Ammon's horn (tissue), 1 donor: ENCODE data around the gene GALNT9.
"Not testable (repeated sequence)": the region's sequence is repeated elsewhere in the genome, so short reads cannot be mapped to it uniquely, and the experiment has no call there.

ENCODE experiments used
- DNase-seq: peaks from one replicate; pipeline ENCODE4 v3.0.0-alpha.2; 2016; ENCODE audit warnings: low spot score

The GALNT9 gene

DNA sequence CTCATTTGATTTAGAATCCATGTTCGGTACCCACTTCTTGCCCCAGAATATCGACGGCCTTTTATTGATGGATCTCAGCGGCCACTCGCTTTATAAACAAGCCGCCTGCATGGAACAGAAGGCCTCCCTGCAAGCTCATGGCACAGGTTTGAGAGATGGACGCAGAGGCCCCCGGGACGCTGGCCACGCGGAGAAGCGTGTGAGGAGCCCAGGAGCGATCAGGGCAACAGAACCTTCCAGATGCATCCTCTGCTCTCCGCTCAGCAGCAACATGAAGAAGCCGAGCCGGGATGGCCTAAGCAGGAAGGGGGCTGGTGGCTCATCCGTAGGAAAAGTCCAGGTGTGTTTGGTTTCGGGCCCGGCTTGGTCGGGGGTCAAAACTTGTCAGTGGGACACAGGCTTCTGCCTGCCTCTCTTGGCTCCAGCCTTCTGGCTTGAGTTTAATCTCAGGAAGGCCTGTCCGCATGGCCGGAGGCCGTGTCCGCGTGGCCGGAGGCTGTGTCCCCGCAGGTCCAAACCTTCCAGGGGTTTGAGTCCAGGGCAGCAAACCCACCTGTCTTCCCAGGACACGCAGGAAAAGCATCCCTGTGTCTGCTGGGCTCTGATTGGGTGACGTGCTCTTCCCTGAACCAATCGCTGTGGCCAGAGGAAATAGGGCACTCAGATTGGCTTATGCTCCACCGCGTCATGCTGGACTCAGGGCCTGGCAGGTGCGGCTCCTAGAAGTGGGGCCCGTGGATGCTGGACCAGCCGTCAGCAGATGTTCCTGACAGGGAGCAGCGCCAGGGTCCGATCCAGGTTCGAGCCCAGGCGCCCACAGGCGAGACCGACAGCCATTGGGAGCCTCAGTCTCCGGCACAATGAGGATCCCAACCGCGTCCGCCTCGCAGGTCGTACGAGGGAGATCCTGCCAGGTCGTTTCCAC lies 65.0 kb downstream of the GALNT9 start:
- no peak for DNase-seq

DNA sequence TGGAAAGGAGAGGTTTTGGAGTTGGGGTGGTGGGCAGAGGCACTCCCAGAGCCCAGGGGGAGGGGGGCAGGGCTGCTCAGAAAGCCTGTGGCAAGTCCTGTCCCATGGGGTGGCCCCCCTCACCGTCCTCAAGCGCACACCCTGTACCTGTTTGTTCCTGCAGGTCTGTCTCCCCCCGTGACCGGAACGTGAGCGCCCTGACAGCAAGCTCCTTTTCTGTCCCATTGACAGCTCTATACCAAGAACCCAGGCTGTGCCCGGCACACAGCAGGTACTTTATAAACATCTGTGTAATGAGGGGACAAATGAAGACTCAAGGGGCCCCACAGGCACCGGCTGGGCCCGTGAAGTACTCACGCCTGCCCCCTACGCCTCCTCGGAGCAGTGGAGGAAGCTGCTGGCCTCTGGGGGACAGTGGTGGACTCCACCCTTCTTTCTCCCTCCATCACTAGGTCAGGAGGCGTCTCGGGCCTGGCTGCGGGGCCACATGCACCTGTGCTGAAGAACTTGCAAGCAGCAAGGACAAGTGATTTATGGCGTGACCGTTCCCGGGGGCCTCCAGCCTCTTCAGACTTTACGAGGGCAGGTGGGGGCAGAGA lies 65.8 kb downstream of the GALNT9 start:
- DNase-seq, result no peak

DNA sequence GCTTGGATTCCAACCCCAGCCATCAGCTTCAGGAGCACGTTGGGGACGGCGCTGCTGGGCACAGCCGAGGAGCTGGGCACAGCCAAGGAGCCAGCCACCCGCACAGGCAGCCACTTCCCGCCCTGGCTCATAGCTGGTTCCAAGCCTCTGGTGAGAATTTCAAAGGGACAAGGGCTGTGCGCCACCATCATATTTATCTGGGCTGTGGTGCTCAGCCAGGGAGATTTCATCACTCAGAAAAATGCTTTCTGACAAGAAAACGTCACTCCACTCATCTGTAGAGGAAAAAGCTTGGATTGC lies 66.4 kb downstream of the GALNT9 start:
- no peak for DNase-seq

DNA sequence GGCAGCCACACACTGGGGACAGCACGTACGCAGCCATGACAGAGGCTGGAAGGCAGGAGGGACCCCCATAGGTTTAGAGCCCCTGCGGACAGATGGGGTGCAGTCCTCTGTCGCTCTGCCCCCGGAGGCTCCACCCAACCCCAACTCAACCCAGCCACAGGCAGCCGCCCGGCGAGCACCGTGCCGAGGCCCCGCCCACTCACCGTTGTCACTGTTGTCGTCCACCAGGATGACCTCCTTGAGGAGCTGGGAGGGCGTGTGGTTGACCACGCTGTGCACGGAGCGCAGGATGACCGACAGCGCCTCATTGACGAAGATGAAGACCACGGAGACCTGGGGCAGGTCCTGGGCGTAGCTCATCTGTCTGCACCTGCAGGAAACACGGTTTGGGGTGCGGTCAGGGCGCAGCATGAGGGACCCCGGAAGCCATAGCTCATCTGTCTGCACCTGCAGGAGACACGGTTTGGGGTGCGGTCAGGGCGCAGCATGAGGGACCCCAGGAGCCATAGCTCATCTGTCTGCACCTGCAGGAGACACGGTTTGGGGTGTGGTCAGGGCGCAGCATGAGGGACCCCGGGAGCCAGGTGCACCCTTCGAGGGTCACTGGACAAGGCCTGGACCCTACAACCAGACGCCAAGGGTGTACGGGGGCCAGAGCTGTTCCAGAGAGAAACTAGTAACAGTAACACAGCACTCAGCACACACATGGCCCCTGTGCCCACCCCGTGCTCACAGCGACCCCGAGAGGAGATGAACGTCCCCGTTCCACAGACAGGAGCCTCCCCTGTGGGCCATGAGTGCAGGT lies 66.9 kb downstream of the GALNT9 start:
- DNase-seq, result no peak

DNA sequence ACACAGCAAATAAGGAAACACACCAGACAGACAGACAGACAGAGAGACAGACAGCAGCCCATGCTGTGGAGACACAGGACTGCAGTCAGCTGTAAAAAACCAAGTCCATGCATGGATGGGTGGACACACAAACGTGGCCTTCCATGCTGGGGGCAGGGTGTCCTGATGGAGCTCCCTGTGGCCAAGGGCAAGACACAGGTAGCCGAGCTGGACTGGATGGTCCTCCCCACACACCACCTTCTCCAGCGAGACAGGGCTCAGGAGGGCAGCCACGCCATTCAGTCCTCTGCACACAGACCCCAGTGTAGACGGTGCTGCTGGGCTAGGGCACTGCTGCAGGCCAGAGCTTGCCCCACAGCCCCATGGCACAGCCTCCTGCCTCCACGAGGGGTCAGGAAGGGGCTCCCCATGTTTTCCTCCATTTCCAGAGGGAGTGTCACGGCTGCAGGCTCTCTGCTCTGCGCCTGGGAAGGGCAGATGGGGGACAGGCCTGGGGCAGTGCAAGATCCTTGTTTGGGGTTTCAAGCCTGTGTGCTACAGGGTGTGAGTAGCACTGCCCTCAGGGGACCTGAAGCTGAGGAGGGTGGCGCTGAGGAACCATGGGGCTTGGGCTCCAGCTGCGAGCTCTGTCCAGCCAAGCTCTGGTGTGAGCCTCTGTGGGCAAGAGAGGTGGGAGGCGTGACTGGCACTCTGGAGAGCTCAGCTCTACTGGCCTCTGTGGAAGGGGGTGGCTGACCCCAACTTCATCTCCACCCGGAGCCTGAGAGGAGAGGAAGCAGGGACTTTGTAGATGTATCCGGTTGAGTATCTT lies 67.9 kb downstream of the GALNT9 start:
- DNase-seq, result no peak

DNA sequence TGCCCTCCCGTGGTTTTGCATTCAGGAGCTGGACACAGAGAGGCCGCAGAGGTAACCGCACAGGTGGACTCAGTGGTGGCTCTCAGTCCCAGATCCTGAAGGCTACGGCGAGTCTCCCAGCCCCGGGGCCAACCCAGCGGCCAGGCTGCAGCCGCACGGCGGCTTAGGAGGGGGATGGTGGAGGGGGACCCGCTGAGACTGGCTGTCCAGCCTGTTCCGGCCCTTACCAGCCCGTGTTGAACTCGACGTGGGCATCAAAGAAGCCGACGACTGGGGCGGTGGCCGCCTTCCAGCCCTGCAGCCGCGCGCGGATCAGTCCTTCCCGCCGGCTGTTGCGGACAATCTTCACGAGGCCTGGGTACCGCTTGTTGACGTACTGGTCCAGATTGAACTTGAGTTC lies 68.7 kb downstream of the GALNT9 start:
- DNase-seq, result no peak

DNA sequence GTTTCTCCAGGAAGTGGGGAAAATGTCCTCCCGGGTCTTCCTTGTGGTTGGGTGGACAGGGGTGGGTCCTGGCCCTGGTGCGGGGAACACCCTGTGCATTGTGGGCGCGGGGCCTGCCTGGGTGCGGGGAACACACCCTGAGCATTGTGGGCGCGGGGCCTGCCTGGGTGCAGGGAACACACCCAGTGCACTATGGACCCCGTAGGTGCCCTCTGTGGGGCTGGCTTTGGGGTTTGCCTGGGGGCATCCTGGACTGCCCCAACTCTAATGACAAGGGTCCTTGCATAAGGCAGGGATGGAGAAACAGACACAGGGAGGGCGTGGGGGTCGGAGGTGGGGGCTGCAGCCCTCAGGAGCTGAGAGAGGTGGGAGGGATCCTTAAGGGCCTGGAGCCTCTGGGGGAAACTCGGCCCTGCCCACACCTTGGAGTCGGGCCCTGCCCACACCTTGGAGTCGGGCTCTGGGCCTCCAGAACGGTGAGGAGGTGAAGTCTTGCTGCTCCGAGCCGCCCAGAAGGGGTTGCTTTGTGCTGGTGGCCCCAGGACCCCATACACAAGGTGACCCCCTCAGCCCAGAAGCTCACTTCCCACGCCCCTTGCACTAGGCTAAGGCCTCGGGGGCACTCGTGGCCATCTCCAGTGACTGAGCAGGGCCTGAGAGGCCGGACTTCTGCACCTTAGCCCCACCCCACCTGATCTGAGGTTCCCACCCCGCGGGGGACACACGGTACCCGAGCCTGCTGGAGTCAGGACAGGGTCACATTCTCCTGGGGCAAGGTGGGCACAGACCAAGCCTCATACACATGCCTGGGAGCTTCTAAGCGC lies 69.3 kb downstream of the GALNT9 start:
- no peak for DNase-seq

DNA sequence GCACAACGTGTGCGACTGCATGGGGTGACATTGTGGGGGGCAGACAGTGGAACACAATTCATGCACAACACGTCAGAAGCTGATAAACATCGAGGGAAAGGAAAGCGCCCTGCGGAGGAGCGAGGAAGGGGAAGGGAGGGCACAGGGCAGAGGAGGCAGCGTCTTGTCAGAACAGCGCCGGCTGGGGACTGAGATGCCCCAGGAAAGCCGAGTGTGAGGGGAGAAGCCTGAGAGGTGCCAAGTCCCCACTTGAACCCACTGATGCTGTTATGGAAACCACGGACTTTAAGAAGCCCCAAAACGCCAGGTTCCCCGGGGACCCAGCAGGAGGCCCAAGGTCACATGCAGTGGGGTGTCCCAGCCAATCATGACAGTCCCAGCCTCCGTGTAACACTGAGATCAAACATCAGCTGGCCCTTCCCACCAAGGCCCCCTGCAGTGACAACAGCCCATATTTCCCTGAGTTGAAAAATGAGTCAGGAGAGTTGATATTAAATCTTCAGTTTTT lies 70.0 kb downstream of the GALNT9 start:
- no peak for DNase-seq

DNA sequence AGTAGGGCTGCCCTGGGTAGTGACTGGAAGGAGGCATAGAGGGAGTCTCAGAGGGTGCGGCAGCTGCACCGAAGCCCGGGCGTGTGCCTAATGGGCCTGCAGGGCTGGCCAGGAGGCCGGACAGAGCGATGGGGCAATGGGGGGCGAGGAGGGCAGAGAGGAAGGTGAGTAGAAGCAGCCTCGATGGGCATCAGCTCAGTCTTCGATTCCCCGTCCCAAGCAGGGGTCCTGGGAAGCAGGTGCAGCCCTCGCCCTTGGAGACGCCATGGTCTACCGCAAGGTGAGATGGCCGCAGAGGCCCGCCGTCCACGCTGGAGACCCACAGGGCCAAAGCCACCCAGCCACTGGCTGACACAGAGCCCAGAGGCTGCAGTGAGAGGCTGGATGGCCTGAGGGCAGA lies 70.8 kb downstream of the GALNT9 start:
- no peak for DNase-seq

DNA sequence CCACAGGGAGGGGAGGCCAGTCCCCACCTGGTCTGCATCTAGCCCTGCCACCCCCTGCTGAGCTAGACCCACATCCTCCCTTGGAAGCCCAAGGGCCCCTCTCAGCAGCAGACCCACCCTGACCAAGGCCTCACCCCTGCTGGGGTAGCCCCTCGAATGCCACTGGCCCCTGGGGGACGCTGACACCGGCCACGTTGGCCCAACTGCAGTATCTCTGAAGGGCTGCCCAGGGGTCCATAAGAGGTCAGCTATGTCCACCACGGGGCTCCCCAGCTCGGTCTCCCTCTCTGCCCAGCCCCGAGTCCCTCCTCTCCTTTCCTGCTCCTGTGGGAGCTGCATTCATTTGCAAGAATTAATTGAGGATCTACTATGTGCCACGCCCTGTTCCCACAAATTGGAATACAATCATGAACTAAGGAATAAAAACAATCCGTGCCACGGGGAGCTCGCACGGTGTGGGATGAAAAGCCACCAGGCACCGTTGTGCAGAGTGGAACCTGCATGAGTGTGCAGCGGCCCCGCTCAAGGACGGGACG lies 71.4 kb downstream of the GALNT9 start:
- DNase-seq, result no peak

DNA sequence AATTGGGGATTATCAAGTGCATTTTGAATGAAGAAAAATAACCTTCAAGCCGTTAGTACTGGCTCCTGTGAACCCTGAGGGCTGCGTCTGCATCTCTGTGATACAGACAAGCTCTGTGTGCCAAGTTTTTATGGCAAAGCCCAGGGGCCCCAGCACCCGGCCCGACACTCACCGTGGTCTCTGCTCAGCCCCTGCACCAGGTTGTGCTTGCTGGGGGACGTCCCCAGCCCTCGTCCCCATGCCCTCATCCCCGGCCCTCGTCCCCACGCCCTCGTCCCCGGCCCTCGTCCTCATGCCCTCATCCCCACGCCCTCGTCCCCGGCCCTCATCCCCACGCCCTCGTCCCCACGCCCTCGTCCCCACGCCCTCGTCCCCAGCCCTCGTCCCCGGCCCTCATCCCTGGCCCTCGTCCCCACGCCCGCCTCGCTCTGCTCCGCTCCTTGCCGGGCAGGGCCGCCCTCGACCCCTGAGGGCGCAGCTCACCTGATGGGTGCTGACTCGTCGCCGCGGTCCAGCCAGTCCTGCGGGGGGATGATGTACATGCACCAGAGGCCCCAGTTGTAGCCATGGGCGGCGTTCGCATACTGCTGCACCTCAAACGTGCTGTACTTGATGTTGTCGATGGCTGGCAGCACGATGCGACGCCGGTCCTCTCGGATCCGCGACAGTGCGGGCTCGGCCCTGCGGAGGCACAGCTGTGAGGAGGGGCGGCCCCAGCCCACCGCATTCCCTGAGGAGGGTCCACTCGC lies 72.0 kb downstream of the GALNT9 start:
- no peak for DNase-seq

DNA sequence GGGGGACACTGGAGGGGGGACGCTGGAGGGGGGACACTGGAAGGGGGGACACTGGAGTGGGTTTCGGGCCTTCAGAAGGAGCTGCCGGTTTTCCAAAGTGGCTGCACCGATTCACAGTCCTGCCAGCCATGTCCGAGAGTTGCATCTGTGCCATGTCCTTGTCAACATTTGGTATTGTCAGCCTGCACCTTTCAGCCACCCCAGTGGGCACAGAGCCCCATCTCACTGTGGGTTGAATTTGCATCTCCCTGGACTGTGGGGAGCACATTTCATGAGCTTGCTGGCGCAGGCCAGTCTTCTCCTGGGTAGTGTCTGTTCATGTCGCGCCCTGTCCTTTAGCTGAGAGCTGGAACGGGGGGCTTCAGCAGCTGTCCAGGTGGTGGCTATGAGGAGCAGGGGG lies 72.7 kb downstream of the GALNT9 start:
- DNase-seq, result no peak

DNA sequence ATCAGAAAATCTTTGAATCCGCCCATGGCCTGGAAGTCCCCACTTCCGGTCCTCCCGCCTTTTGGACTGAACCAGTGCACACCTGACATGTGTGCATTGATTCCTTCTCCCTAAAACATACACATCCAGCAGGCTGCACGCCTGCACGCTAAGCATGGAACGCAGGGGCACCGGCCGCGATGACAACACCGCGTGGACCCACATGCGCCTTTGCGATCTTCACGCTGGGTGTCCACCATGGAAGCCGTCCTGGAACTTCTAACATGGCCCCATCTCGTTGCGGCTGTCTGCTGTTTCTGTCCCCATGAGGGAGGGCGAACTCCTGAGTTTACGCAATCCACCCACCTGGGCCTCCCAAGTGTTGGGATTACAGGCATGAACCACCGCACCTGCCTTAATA lies 73.7 kb downstream of the GALNT9 start:
- DNase-seq, result no peak

DNA sequence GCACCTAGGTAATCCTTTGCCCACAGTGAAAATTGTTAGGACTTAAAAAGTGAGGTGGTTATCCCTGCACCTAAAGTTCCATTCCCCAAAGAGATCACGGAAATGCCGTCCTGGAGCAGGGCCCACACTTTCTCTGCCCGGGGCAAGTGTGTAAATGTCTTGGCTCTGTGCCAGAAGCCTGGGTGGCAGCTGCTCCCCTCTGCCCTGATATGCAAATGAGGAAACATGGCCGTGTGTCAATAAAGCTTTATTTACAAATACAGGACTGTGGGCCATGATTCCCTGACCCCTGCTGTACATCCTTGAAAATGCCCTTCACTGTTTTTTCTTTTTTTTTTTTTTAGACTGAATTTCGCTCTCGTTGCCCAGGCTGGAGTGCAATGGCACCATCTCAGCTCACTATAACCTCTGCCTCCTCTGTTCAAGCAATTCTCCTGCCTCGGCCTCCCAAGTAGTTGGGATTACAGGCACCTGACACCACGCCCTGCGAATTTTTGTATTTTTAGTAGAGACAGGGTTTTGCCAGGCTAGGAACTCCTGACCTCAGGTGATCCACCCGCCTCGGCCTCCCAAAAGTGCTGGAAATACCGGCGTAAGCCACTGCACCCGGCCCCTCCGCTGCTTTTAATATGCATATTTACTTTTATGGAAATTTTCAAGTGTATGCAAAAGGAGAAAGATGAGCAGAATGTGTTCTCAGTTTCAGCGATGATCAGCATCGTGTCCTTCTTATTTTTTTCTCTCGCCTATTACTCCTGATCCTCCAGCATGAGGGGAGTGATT lies 75.5 kb downstream of the GALNT9 start:
- no peak for DNase-seq

DNA sequence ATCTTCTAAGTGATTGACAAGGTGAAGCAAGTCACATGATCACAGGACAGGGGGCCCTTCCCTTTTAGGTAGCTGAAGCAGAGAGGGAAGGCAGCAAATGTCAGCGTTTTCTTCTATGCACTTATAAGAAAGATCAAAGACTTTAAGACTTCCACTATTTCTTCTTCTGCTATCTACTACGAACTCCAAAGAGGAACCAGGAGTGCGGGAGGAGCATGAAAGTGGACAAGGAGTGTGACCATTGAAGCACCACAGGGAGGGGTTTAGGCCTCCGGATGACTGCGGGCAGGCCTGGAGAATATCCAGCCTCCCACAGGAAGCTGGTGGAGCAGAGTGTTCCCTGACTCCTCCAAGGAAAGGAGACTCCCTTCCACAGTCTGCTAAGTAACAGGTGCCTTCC lies 76.4 kb downstream of the GALNT9 start:
- not testable (repeated sequence) for DNase-seq

DNA sequence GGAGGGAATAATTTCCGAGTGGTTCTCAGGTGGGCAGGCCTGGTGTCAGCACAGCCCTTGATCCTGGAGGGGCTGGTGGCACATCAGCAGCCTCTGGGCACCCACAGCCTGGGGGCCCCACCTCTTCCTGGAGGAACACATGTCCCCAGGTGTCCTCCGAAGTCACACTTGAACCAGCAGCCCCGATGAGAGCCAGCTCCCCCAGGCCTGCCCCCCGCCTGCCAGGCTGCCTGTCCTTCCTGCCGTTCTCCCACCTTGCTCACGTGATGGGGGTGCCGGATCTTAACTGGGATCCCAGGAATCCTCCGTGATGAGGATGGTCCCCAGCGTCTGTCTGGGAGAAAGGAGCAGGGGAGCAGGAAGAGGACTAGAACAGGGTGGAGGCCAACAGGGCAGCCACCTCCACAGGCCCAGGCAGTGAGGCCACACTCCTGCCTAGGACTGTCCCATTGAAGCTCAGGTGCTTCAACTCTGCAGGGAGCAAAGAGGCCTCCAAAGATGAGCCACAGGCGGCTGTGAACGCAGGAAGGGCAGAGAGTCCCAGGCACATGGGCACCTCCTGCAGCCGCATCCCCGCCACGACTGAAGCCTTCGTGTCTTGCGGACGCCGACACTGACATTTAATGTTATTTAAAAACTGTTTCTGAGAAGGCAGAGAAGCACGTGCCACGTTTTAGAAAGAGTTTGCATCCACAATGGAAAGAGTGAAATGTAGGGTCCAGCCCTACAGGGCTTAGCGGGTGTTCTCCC lies 77.5 kb downstream of the GALNT9 start:
- no peak for DNase-seq

DNA sequence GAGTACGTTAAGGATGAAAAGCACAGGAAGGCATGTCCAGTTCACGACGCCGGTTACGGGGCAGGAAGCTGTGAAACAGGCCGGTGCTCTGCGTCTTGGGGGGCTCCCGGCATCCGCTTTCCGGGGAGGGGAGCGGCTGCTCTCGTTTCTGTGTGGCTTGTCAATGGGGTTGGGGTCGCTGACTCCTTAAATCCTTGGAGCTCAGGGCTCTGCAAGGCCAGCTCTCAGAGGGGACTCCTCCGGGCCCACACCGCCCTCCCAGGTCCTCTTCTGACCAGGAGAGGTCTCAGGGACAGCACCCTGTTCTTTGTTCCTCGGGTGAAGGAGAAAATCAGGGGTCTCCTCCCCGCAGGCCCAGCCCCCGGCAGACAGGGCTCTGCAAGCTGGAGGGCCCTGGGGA lies 78.1 kb downstream of the GALNT9 start:
- no peak for DNase-seq

DNA sequence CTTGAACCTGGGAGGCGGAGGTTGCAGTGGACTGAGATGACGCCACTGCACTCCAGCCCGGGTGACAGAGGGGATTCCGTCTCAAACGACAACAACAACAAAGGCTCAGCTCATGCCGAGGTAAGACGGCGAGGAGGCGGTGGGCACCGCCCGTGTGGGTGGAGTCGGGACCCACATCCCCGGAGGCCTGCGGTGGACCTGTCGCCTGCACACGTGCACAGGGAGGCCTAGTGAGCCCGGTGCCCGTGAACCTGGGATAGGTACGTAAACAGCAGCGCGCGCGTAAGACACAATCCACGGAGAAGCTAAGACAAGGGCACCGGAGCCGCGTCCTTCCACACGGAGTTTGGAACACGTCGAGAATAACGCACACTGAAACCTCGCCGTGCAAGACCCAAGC lies 78.7 kb downstream of the GALNT9 start:
- DNase-seq, result no peak
